PC-9 (cell line): ENCODE data around the gene WNT9A. TPM values are rescaled to one million over a fixed set of nuclear protein-coding genes. Genes with fewer than 3 reads are reported as not detected.

Experiments
- BruUV-seq: library from RNA; stranded (reverse); fragments of 400-500 nt; replicated peaks from 2 replicates; lab custom pipeline; 2021; lab: Mats Ljungman, UMichigan
- CTCF ChIA-PET: fragments of 300-600 bp; sonication (Branson Sonifier 250); formaldehyde crosslinking; loops from one replicate; lab custom pipeline; 2022; ENCODE audit warnings: antibody characterized with exemption; lab: Charles Lee
- POLR2A ChIA-PET: fragments of 300-600 bp; sonication (Branson Sonifier 250); formaldehyde crosslinking; loops from one replicate; lab custom pipeline; 2022; ENCODE audit warnings: antibody characterized with exemption; ENCODE audit not compliant: unreplicated experiment; lab: Charles Lee
- DNase-seq, 2 experiments: peaks; one replicate each; pipeline versions ENCODE4 v3.0.0 to v3.0.0-alpha.2; 2015 to 2022; ENCODE audit warnings: mixed read lengths in 1 of 2
- H2AFZ ChIP-seq: fragments of 200-600 bp; sonication (generic); 2 replicates; pipeline ENCODE4 v1.8.1; 2017; ENCODE audit warnings: antibody characterized with exemption
- H3F3A ChIP-seq: fragments of 200-600 bp; sonication (generic); 2 replicates; pipeline ENCODE4 v1.8.1; 2017; ENCODE audit warnings: antibody characterized with exemption, mild to moderate bottlenecking, low read depth; ENCODE audit not compliant: insufficient read depth
- H3K27ac ChIP-seq: fragments of 200-600 bp; sonication (generic); 2 replicates; pipeline ENCODE4 v1.6.1; 2016; ENCODE audit warnings: mixed run types
- H3K27me3 ChIP-seq: fragments of 200-600 bp; sonication (generic); 2 replicates; pipeline ENCODE4 v1.6.1; 2016; ENCODE audit warnings: low read depth, mixed run types; ENCODE audit not compliant: insufficient read depth
- H3K36me3 ChIP-seq: fragments of 200-600 bp; sonication (generic); 2 replicates; pipeline ENCODE4 v1.6.1; 2016; ENCODE audit warnings: low read depth, mixed run types
- H3K4me1 ChIP-seq: fragments of 200-600 bp; sonication (generic); replicated peaks from 2 replicates; pipeline ENCODE4 v1.6.1; 2016; ENCODE audit warnings: mixed run types; ENCODE audit not compliant: insufficient read depth
- H3K4me2 ChIP-seq: fragments of 200-600 bp; sonication (generic); 2 replicates; pipeline ENCODE4 v1.6.1; 2017; ENCODE audit warnings: mixed run types
- H3K4me3 ChIP-seq: fragments of 200-600 bp; sonication (generic); 2 replicates; pipeline ENCODE4 v1.6.1; 2016; ENCODE audit warnings: mixed run types
- H3K79me2 ChIP-seq: fragments of 200-600 bp; sonication (generic); 2 replicates; pipeline ENCODE4 v1.6.1; 2017; ENCODE audit warnings: low read depth, mixed run types
- H3K9me2 ChIP-seq: fragments of 200-600 bp; sonication (generic); 2 replicates; pipeline ENCODE4 v1.8.1; 2017; ENCODE audit warnings: mild to moderate bottlenecking; ENCODE audit not compliant: insufficient read depth
- H3K9me3 ChIP-seq: fragments of 200-600 bp; sonication (generic); 2 replicates; pipeline ENCODE4 v1.8.1; 2016; ENCODE audit warnings: low read depth; ENCODE audit not compliant: insufficient read depth
- H4K20me1 ChIP-seq: fragments of 200-600 bp; sonication (generic); 2 replicates; pipeline ENCODE4 v1.8.1; 2017; ENCODE audit not compliant: insufficient read depth
- CTCF ChIP-seq: fragments of 200-600 bp; sonication (generic); conservative IDR thresholded peaks from 2 replicates; pipeline ENCODE4 v1.6.1; 2017; ENCODE audit warnings: mixed run types, antibody characterized with exemption, mild to moderate bottlenecking, moderate library complexity
- EZH2 ChIP-seq: fragments of 200-600 bp; sonication (generic); IDR thresholded peaks from 2 replicates; pipeline ENCODE4 v1.8.0; 2017; ENCODE audit warnings: antibody characterized with exemption, low read depth
- intact Hi-C: fragments of 100-400 bp; cut with micrococcal nuclease; formaldehyde crosslinking; loops from one replicate; pipeline ENCODE4 v1.10.0; 2022; ENCODE audit not compliant: unreplicated experiment
- total RNA-seq: library from RNA; stranded (reverse); gene quantifications from 2 replicates; pipeline ENCODE4 v1.2.3, GENCODE V29; 2021

The WNT9A gene
- total RNA-seq, 1 experiment from 2014 or later: 42.4 TPM

- Histone ChIP-seq H3K9me2 (no peaks in the 10 kb centered on the region), H3K9me3 (peaks cover 20% of the 10 kb centered on the region), H3F3A (peaks cover 41% of the 10 kb centered on the region), H3K79me2 (no peaks in the 10 kb centered on the region), H3K4me1 (no peaks in the 10 kb centered on the region), H3K36me3 (no peaks in the 10 kb centered on the region), H3K4me3 (no peak overlapping the region), H2AFZ (no peak overlapping the region), H3K4me2 (no peak overlapping the region), H3K27me3 (no peaks in the 10 kb centered on the region), H3K27ac (peak overlapping the region; percentile 98), H4K20me1 (no peaks in the 10 kb centered on the region)
- no peak for TF ChIP-seq EZH2
- no peak for TF ChIP-seq CTCF
- peak; percentile 51 to 94 for DNase-seq
- intact Hi-C loops: no loop called here
- ChIA-PET CTCF (no interaction called here), POLR2A (interaction anchor here (0.7 kb wide), 1 partner anchor 17 kb away, joined by 6 read pairs; no protein-coding TSS in a partner anchor)
- no TSS peak for BruUV-seq
Observed at GRCh38 chr1:227934476-227935313, 13.0 kb downstream of the WNT9A start.

- BruUV-seq: no TSS peak
Observed at GRCh38 chr1:227929751-227930472, 17.8 kb downstream of the WNT9A start.

More at GRCh38 chr1:227929751-227930472, 17.8 kb downstream of the WNT9A start:
- Histone ChIP-seq H3K79me2 (no peaks in the 10 kb centered on the region), H3K9me3 (no peaks in the 10 kb centered on the region; the same call in 1 of the 2 replicates), H3K36me3 (no peaks in the 10 kb centered on the region), H3K4me3 (no peak overlapping the region), H3K4me2 (no peak overlapping the region), H2AFZ (no peak overlapping the region), H3K4me1 (no peaks in the 10 kb centered on the region), H3K27ac (no peak overlapping the region), H3F3A (peaks cover 17% of the 10 kb centered on the region), H3K27me3 (no peaks in the 10 kb centered on the region), H4K20me1 (no peaks in the 10 kb centered on the region), H3K9me2 (no peaks in the 10 kb centered on the region)
- POLR2A ChIA-PET: interaction anchor here (0.6 kb wide), 1 partner anchor 81 kb away, joined by 3 read pairs; no protein-coding TSS in a partner anchor
- intact Hi-C loops: no loop called here
- no peak for DNase-seq
- CTCF ChIA-PET: no interaction called here
- TF ChIP-seq EZH2 (no peak), CTCF (no peak)
